ENCODE measurements around the gene THBD.

The THBD gene

GRCh38 chr20:23085436-23086055, 36.1 kb upstream of the THBD start:
- no peak for FAIRE-seq
- DNase-seq (ENCODE audit: low spot score): no peak

- no peak for DNase-seq (ENCODE audit: low spot score)
- FAIRE-seq: no peak
These were observed 35.4 kb upstream of the THBD start for GRCh38 chr20:23084845-23085365.

GRCh38 chr20:23084282-23084844, 34.9 kb upstream of the THBD start:
- no peak for DNase-seq (ENCODE audit: low spot score)
- FAIRE-seq: no peak

GRCh38 chr20:23083553-23084220, 34.2 kb upstream of the THBD start:
- no peak for DNase-seq (ENCODE audit: low spot score)
- no peak for FAIRE-seq

- FAIRE-seq: no peak
- no peak for DNase-seq (ENCODE audit: low spot score)
These were observed 33.5 kb upstream of the THBD start for GRCh38 chr20:23082846-23083552.

- DNase-seq (ENCODE audit: low spot score): no peak
- FAIRE-seq: no peak
These were observed 31.9 kb upstream of the THBD start for GRCh38 chr20:23081263-23081819.

- no peak for FAIRE-seq
- DNase-seq (ENCODE audit: low spot score): no peak
These were observed 31.0 kb upstream of the THBD start for GRCh38 chr20:23080521-23080920.

GRCh38 chr20:23079926-23080325, 30.5 kb upstream of the THBD start:
- DNase-seq (ENCODE audit: low spot score) (no peak), FAIRE-seq (no peak)

GRCh38 chr20:23079016-23079351, 29.5 kb upstream of the THBD start:
- DNase-seq (ENCODE audit: low spot score) (no peak), FAIRE-seq (no peak)

GRCh38 chr20:23078351-23079015, 29.0 kb upstream of the THBD start:
- FAIRE-seq (no peak), DNase-seq (ENCODE audit: low spot score) (no peak)

GRCh38 chr20:23077277-23077676, 27.8 kb upstream of the THBD start:
- FAIRE-seq (no peak), DNase-seq (ENCODE audit: low spot score) (no peak)

- no peak for DNase-seq (ENCODE audit: low spot score)
- no peak for FAIRE-seq
These were observed 24.6 kb upstream of the THBD start for GRCh38 chr20:23074052-23074451.

GRCh38 chr20:23072892-23073586, 23.6 kb upstream of the THBD start:
- no peak for DNase-seq (ENCODE audit: low spot score)
- no peak for FAIRE-seq

GRCh38 chr20:23071996-23072395, 22.5 kb upstream of the THBD start:
- DNase-seq (ENCODE audit: low spot score) (no peak), FAIRE-seq (no peak)

GRCh38 chr20:23071398-23071797, 21.9 kb upstream of the THBD start:
- no peak for DNase-seq (ENCODE audit: low spot score)
- no peak for FAIRE-seq

- FAIRE-seq: no peak
These were observed 19.6 kb upstream of the THBD start for GRCh38 chr20:23069108-23069507.

GRCh38 chr20:23068283-23068682, 18.8 kb upstream of the THBD start:
- FAIRE-seq: no peak
- no peak for DNase-seq (ENCODE audit: low spot score)

More at GRCh38 chr20:23069108-23069507, 19.6 kb upstream of the THBD start:
- no peak for DNase-seq (ENCODE audit: low spot score)

GRCh38 chr20:23066772-23067171, 17.3 kb upstream of the THBD start:
- FAIRE-seq (no peak), DNase-seq (ENCODE audit: low spot score) (no peak)

- FAIRE-seq (no peak), DNase-seq (ENCODE audit: low spot score) (no peak)
These were observed 16.1 kb upstream of the THBD start for GRCh38 chr20:23065266-23066201.

- DNase-seq (ENCODE audit: low spot score): no peak
- FAIRE-seq: no peak
These were observed 14.1 kb upstream of the THBD start for GRCh38 chr20:23063581-23063980.

Measured in RCC 7860 (cell line).